D721Med (cell line): ENCODE measurements around the gene XPO4.
A peak's percentile ranks its signal among the peaks of the same experiment; 100 is the strongest.

Experiments used
- DNase-seq: peaks from one replicate; pipeline ENCODE4 v3.0.0; 2011; ENCODE audit warnings: low spot score; ENCODE audit not compliant: insufficient read length
- FAIRE-seq: peaks from 2 replicates; lab custom pipeline; 2011; peaks lifted over from hg19 to GRCh38; lab: Jason Lieb, UNC
- TF ChIP-seq, protein P1 (sequence below): IDR thresholded peaks from 2 replicates; pipeline ENCODE4 v1.5.1; 2012; ENCODE audit warnings: mild to moderate bottlenecking, control low read depth; ENCODE audit not compliant: insufficient read depth; ENCODE audit errors: missing control alignments

Gene XPO4

GRCh38 chr13:20826843-20827560 lies 75.5 kb downstream of the XPO4 start:
- peak; percentile 82 for FAIRE-seq
- TF ChIP-seq, protein P1, sequence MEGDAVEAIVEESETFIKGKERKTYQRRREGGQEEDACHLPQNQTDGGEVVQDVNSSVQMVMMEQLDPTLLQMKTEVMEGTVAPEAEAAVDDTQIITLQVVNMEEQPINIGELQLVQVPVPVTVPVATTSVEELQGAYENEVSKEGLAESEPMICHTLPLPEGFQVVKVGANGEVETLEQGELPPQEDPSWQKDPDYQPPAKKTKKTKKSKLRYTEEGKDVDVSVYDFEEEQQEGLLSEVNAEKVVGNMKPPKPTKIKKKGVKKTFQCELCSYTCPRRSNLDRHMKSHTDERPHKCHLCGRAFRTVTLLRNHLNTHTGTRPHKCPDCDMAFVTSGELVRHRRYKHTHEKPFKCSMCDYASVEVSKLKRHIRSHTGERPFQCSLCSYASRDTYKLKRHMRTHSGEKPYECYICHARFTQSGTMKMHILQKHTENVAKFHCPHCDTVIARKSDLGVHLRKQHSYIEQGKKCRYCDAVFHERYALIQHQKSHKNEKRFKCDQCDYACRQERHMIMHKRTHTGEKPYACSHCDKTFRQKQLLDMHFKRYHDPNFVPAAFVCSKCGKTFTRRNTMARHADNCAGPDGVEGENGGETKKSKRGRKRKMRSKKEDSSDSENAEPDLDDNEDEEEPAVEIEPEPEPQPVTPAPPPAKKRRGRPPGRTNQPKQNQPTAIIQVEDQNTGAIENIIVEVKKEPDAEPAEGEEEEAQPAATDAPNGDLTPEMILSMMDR, result no peak
- no peak for DNase-seq

DNA sequence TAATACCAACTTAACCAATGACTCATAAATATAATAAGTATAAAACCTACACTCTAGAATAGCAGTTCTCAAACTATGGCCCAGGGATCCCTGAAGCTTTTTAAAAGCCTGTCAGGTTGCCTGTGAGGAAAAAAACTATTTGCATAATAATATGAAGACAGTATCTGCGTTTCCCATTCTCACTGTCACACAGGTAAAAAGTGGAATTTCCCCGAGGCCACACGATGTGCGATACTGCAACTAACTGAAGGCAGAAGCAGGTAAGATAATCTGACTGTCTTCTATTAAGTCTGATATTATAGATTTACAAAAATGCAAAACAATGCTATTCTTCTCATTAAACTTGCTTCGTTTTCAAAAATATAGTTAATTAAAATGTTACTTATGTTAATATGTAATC lies 76.2 kb downstream of the XPO4 start:
- DNase-seq, result no peak
- FAIRE-seq, result no peak
- TF ChIP-seq, protein P1, result no peak

DNA sequence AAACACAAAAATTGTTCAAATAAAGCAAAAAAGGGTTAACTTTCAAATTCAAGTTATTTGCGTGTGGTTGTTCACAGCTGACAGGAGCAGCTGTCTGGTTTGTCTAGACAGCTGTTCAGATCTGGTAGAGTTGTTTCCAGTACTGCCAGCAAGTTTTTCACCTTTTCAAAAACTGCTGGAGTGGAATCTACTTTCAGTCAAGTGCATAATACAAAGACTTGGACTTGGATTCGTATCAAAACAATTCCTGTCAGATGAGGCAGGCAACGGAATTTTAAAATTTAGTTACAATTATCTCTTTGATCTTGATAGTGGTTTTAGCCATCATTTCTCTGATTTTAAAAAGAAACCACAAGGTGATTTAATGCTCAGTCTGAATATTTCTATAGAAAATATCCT lies 77.1 kb downstream of the XPO4 start:
- FAIRE-seq, result peak; percentile 41
- TF ChIP-seq, protein P1, result no peak
- DNase-seq, result no peak

GRCh38 chr13:20824762-20825476 lies 77.6 kb downstream of the XPO4 start:
- FAIRE-seq (no peak), DNase-seq (no peak)
- TF ChIP-seq, protein P1, result no peak

GRCh38 chr13:20823071-20823470 lies 79.5 kb downstream of the XPO4 start:
- TF ChIP-seq, protein P1, result no peak
- DNase-seq, result no peak
- peak; percentile 53 for FAIRE-seq

- TF ChIP-seq, protein P1, result no peak
- DNase-seq (no peak), FAIRE-seq (peak; percentile 44)
These were observed 80.1 kb downstream of the XPO4 start for GRCh38 chr13:20822406-20822805.

DNA sequence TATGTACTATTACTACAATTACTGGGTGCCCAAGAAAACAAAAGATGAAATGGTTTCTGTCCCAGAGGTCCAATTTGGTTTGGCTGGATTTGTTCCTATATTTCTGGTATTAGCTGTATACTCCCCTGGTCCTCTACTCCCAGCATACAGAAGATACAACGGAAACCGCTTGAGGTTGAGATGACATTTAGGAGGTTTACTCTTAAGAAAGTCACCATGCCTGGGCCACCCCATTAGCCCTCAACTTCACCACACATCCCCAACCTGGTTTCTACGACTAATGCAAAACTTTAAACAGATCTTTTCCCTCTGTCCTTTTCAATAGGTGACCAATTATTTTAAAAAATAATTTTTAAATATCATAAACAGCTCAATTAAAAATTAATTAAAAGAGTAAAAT lies 82.8 kb downstream of the XPO4 start:
- FAIRE-seq, result no peak
- TF ChIP-seq, protein P1, result no peak
- no peak for DNase-seq
